ENCODE results near the gene SEC61B.
A peak's percentile ranks its signal among the peaks of the same experiment; 100 is the strongest.

Gene SEC61B

DNA sequence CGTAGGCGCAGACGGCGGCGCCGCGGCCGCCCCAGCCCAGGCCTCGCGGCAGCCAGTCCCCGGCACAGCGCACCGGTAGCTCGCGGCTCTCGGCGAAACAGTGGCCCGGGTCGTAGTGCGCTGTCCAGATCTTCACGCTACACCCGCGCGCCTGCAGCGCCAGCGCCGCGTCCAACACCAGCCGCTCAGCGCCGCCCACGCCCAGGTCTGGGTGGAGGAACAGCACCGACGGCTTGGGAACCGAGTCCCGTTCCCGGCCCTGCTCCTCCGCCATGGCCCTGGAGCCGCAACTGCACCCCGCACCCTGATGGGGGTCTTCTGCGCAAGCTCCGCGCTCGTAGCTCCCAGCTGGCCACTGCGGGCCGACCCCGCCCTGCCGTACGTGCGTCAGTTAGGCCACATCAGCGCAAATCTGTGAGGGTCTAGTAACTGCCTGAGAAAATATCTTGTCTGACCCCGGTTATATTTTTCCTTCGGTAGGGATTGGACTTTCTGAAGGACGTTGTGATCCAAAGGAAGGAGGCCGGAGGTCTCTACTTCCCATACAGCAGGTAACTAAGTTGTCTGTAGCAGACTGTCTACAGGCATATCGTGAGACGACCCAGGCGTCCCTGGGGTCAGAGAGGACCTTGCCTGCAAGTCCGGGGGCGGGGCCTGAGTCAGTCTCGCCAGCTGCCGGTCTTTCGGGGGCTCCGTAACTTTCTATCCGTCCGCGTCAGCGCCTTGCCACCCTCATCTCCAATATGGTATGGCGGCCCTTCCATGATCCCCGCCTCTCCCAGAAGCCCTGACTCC lies at the start of gene SEC61B, which contains the start of gene ALG2:
TSS of gene SEC61B (plus strand) at position 662 of the 795 bp plus-strand sequence. CDS start at position 744, 82 bp downstream.
TSS of gene ALG2 (minus strand) at position 322 of the 795 bp plus-strand sequence. CDS start at position 274, 48 bp downstream.
- peak; percentile 95 for DNase-seq

DNA sequence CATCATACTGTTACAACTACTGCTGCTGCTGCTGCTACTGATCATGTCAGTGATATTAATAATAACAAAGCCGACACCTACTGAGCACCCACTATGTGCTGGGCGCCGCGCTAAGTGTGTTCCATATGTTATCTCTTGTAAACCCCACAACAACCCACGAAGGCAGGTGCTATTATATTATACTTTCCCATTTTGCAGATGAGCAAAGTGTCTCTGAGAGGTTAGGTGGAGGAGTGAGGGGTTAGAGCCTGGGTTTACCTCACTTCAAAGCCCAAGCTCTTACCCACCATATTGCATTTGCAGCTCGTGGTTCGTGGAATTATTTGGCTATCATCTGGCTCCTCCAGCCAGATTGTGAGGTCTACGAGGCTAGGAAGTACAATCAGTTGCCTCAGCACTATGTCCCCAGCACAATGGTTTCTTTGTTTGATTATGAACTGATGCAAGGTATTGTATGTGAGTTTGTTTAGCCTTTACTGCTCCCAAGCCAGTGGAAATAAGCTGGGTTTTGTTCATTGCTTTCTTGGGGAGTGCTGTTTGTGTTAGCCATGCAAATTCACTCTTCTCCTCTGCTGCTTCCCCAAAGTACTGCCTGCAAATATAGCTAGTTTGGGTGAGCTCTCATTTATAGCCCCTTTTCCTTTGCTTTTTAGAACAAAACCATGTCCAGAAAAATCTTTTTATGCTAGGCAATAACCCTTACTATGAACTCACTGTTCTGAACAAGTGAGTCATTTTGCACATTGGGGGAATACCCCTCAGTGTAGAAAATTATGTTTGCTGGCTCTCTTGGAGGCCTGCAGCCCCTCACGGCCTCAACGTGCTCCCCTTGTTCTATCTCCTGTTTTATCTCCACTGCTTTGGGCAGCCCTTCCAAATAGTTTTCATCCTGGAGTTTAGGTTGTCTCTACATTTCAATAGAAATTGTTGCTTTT lies 48.2 kb upstream of the SEC61B start:
- DNase-seq, result no peak

DNA sequence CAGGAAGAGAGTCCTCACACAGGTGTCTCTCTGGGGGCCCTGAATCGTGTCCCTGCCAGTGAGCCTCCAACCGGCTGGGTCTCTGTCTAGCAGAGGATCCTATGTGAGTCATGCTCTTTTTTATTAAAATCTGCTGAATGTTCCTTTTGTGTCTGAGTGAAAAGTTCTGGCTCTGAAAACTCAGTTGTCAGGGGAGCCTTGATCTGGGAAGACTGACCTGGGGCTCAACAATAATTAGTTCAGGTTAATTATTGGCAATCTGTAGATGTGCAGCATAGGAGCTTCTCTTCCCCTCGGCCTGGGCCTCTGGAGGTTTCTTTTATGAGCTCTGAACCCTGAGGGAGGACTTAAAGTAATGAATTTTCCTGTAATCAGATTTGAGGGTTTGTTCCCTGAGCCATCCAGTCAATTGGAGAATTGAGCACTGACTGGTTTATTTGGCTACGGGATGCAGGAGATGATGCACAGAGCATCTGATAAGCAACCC lies 45.5 kb upstream of the SEC61B start:
- DNase-seq, result peak; percentile 38

DNA sequence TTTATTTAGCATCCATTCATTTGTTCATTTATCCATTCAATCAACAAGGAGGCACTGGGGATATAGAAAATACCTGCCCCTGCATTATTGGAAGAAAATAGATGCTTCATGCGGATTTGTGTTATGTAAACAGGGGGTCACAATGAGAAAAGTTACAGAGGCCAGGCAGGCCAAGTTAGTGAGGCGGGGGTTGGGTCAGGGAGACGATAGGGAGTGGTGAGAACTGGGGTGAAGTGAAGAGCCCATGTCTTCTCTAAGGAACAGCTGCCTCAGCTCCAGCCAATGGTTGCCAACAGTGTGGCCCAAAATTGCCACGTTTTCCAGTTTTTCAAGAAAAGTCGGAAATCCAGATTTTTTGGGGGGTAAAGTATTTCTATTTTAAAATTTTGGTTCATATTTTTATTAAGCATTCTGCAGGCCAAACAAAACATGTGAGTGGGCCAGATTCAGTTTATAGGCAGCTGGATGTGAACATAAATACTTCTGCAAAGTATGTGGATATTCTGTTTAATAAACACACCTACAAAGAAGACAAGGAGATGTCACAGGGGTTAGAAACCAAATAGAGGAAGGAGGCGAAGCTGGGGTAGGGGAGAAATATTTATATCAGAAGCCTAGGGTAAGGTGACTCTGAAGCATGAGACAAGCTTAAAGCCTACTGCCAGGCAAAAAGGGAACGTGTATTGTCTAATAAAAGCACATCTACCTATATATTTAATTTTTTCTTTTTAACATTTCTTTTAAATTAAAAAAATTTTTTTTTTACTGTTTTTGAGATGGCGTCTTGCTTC lies 44.3 kb upstream of the SEC61B start:
- no peak for DNase-seq

DNA sequence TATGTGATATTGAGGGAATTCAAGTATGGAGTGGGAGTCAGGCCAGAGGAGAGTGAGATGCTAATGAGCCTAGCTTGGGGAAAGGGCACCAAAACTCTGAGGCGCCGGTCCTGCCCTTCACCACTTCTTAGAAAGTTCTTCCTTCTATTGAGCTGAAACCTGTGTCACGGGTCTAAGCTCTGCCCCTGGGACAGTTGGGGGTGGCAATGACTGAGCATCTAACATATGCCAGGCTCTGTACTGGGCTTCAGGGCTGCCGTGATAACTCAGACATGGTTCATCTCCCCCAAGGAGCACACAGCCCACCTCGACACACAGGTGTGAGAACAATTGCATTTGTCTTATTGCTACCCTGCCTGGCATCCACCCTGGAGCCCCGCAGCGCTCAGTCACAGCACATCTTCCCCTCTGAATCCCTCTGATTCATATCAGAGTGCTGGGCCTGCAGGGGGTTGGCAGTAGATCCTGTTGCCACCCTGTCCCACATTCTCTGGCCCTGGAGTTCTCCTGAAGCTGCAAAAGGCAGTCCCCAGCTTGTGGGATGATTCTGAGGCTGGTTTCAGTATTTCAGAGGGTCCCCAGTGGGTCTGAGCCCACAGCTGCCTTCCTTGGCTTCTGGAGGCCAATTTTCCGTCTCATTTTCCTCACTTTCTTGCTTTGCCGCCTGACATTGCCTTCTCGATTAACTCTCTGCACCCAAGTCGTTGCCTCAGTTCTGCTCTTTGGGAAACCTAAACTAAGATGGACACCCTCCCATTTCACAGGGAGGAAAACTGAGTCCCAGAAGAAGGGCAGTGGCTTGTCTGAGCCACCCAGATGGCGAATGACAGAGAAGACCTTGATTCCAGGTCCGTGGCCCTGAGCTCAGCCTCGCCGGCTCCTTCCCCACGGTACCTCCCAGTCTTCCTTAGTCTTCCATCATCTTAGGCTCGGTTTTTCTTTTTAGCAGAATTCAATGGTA lies 42.9 kb upstream of the SEC61B start:
- DNase-seq, result no peak

DNA sequence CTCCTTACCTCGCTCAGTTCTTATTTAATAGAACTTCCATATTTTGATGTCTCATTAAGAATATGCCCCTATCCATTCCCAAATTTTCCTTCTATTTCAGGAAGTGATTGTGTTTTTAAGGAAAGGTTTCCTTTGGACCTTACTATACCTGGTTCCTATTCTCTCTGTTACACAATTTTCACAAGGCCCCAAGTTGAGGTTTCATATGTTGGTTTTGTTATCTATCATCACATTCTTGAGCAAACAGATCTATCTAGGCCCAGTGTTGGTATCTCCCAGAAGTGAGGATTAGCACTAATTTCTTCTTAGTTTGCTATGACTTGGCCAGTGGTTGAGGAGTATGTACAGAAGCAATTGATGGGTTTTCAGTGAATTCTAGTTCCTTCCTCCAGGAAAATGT lies 41.9 kb upstream of the SEC61B start:
- DNase-seq, result no peak

DNA sequence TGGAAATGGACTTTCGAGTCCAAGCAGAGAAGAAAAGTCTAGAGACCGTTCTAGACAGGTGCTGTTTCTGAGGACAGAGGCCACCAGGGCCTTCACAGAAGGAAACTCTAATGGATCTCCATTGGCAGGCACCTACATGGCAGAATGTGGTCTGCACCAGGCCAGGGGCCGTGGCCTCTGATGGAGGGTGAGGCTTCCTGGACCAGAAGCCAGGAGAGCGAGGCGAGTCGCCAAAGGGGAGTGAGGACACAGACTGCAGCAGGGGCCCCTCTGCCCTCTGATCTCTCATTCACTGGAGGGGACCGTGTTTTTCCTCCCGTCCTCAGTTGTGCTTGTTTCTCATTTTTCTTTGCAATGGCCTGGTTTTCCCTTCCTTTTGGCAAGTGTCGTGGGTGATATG lies 41.4 kb upstream of the SEC61B start:
- no peak for DNase-seq

DNA sequence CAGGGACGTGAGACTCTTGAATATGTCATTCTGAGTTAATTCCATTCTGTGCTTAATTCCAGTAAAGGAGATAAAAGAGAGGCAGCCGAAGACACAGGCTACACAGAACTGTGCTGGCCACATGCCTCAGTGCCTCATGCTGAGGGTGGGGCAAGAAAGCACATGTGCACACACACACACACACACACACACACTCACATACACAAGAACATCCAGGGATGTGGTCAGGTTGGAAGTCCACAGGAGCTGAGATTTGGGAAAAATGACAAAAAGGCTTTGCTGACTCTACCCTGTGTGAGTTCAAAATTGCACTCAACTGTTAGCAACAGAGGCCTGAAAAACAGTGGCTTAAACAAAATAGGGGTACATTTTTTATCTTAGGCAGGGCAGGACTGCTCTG lies 40.9 kb upstream of the SEC61B start:
- DNase-seq, result no peak

DNA sequence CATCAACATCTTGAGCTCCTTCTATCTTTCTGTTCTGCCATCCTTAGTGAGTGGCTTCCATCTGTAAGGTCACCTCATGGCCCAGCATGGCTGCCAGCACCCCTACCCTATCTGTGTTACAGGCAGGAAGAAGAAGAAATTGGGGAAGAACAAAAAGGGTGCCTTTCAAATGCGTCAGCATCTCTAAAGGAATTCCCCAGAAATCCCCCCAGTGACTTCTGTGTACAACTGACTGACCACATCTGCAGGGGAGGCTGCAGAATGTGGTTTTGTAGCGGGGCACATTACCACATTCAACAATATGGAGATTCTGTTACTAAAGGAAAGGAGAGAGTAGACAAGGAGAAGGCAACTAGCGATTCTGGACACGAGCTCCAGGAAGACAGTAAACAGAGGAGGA lies 40.5 kb upstream of the SEC61B start:
- DNase-seq, result peak; percentile 40

DNA sequence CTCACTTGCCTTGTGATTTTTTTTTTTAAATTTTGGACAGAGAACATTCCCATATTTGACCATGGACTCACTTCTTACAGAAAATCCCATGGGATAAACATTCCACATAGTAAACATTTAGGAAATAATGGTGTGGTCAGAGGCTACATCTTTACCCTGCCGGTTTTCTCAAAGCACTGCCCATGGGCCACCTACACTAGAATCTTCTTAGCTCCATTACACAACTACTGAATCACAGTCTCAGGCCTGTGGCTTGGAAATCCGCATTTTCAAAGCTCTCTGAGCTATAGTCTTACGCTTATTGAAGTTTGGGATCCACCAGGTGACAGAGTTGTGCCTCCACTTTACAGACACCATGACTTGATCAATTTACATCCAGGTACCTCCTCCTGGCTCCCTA lies 39.7 kb upstream of the SEC61B start:
- no peak for DNase-seq

DNA sequence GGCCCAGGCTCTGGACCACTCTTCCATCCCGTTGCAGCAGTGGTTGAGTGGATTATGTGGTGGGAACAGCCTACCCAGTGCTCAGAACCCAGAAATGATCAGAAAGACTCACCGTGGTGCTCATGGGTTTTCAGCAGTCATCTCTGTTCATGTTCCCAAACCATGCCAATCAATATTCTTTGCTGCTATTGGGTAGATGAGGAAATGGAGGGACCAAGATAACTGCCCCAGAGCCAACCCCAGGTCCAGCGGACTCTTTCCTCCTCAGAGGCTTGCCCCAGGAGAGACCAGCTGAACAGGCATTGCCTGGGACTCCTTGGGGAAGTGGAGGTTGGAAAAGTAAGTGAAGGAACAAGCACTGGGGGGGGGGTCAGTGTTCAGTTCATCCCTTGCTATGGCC lies 38.5 kb upstream of the SEC61B start:
- DNase-seq, result no peak

DNA sequence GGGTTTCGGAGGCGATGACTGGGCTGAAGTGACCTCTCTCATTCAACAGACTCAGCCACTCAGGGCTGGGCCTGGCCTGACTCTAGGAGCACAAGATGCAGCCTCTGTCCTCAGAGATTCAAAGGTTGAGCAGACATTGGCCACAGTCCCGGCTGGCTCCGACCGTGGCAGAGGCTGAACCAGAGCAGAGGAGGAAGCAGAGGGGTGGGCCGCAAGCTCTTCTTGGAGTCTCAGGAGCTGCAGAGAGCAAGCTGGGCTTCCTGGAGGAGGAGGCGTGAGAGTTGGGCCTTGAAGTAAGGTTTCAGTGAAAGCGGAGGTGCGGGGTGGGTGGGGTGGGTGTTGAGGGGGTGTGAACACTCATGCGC lies 38.0 kb upstream of the SEC61B start:
- DNase-seq, result no peak

DNA sequence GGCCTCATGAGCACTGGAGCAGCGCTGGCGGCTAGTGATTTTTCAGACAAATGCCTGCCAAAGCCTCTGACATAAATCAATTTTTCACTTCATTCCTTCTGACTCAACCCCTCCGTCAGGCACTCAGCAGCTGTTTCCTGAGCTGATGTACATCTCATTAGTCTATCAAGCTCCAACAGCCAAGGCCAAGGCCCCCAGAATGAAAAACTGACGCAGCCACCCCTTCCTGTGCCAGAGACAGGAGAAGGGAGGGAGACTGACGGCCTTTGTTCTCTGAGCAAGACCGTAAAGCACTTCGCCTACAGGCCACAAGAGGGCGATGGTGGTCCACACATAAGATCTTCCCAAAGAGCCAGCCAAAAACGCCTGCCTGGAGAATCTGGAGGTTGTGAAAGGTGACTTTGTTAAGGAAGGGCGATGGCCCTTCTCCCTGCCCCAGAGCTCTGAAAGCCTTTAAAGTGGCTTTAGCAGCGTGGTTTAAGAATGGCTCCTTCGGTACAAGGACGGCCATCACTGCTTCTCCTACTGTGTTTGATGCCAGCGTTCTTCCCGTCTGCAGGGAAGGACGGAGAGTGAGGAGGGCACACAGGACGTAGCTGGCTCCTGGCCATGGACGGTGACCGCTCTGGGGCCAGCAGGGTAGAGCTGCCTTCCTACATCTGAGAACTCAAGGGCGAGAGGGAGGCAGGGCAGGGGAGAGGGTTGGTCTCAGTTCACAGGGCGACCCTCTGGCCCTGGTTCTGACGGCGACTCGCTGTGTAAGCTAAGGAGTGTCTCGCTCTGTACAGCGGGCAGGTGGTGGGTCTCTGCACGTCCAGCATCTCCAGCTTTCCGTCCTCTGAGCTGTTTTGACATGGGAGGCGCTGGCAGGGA lies 37.4 kb upstream of the SEC61B start:
- peak; percentile 82 for DNase-seq

DNA sequence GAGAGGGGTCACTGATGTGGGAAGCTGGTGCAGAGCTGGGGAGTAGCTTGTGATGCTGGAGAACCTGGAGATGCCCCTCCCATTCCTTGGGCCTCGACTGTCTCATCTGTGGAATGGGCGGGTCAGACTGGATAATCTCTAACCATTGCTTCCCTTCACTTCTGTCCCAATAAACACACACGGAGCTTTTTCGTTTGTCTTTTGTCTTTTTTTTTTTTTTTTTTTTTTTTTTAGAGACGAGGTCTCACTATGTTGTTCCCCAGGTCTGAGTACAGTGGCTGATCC lies 36.8 kb upstream of the SEC61B start:
- DNase-seq, result no peak

DNA sequence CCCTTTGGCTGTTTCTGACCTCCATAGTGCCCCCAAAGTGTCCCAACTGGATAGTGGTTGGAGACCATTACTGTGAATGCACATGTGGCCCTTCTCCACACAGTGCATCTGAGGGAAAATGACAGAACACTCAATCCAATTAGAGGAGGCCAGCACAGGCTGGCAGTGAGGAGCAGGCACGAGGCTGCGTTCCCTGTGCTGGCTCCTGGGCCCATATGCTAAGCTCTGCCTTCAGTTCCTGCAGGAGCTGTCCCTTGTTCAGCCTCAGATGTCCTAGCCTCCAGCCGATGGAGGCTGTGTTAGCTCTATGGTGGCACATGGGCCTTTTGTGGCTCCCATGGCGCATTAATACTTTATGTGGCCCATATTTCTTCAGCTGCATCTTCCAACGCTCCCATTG lies 36.1 kb upstream of the SEC61B start:
- no peak for DNase-seq

DNA sequence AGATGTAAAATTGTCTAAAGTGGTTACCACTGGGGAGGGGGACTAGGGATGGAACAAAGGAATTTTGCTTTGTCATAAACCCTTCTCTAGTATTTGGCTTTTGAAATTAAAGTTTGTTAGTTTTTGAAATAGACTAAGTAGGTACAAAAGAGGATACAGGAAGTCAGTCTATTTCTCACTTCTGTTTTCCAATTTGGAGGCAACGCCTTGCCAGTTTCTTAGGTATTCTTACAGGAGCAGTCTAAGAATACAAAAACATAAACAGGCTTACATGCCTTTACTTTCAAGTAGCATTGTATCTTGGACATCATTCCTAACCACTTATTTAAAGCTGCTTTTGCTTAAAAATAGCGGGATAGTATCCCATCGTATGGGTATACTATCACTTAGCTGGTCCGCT lies 34.8 kb upstream of the SEC61B start:
- no peak for DNase-seq

DNA sequence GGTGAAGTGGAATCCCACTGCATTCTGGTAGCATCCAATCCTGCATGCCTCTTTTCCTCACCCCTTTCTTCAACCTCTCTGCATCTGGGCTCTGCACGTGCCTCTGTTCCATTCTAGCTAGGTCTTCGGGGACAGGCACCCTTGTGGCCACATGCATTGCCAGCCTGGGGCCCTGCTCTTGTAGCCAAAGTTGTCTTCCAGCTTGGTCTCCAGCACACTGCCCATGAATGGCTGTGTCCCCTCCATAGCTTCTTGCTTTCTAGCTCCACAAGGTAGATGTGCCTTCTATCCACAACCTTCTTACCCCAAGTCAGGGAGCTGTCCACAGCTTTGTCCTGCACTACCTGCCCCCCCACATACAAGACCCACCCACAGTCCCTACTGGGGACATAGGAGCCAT lies 32.9 kb upstream of the SEC61B start:
- DNase-seq, result no peak

DNA sequence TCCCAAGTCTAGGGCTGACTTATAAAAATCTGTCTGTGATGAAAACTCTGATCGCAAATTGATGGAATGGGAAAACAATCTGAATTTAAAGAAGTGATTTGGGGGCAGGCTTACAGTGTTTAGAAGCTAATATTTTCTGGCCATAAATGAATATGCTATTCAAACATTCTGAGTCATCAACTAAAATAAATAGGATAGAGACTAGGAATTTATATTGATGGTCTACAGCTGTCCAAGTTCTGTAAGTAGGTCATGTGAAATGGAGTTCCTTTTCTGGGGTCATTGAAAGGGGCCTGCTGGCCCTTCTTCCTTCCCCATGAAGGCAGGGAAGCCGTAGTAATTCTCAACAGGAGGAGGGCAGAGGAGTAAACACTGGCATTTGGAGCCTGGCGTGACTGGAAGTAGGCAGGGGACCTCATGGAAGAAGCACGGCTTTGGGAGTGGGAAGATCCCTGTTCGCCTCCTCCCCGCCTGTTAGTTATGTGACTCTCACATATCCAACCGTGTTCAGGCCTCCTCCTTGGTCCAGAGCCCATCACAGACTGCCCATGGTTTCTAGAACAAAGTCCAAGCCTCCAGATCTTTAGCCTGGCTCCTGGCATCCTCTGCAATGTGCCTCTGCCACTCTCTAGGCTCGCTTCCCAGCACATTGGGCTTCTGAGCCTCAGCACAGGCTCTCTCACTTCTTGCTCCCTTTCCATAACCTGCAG lies 32.0 kb upstream of the SEC61B start:
- no peak for DNase-seq

DNA sequence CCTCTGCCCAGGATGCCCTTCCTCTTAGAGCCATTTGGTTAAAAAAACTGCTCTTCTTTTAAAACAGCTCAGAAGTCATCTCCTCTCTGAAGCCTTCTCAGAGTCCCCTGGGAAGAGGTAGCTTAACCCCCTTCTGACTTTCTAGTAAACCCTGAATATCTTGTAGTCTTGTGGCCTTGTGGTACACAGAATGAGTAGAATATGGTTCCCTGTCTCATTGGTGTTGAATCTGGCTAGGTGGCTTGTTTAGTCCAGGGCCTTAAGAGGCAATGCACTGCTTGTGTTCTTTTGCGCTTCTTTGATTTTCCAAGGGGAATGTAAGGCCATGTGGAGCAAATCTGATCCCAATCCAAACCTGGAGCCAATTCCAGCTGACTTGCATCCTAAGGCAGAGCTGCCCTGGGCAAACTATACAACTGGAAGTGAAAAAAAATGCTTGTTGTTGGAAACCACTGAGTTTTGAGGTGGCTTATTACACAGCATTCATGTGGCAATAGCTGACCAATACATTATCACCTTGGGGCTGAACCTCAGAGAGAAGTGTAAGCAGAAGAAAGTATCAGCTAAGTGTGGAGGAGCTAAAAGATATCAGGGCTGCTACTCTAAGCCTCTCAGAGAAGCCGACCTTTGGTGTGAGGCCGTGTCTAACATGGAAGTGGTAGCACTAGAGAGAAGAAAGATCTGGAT lies 31.3 kb upstream of the SEC61B start:
- no peak for DNase-seq
